Fibroblast of mammary gland (primary cell): ENCODE results near the gene KCNJ6.

Source experiments
- DNase-seq: peaks from one replicate; pipeline ENCODE4 v3.0.0-alpha.2; 2010; ENCODE audit warnings: low read depth
- H3K4me3 ChIP-seq: 2 replicates; pipeline ENCODE4 v1.5.1; 2011; ENCODE audit warnings: low read depth, mild to moderate bottlenecking, low read length, moderate library complexity; ENCODE audit not compliant: control insufficient read depth
- CTCF ChIP-seq: conservative IDR thresholded peaks from 2 replicates; pipeline ENCODE4 v1.5.1; 2011; ENCODE audit warnings: low read depth, low read length, inconsistent platforms; ENCODE audit not compliant: control insufficient read depth, insufficient read depth

Gene KCNJ6

DNA sequence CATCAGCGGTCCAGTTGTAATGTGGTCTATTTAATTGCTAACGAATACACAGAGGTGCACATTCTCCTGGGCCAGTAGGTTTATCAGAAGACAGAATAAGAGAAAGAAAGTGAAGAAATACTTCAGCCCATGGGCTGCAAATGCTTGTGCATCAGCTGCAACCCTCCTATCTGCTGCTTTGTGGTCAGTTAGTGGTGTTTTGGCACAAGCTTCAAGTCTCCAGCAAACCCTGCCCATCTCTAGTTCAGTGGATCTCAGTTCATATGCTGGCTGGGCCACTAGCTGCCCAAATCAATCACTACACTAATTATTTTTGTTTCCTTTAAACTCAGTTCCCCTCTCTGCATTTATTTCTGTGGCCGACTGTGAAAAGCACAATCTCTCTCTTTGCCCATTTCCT is 124.2 kb downstream of the KCNJ6 start:
- no peak for TF ChIP-seq CTCF
- no peak overlapping the region for H3K4me3 ChIP-seq
- no peak for DNase-seq

DNA sequence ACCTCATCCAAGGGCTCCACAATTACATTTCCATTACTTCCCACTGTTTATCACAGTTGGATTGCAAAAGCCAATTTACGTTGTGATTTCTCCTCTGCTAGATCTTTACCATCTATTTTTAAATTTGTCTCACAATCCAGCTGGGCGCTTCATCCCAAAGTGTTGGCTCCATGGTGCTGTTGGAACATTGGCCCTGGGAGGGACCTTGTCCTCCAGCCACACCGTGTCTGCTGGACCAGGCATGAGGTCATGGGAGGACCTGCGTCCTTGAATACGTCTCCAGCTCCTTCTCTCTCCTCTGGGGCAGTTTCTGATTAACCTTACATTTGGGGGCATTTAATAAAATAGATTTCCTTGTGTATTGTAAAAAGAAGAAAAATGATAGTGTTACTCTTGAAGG is 125.4 kb downstream of the KCNJ6 start:
- no peak for TF ChIP-seq CTCF
- no peak for DNase-seq
- no peak overlapping the region for H3K4me3 ChIP-seq

DNA sequence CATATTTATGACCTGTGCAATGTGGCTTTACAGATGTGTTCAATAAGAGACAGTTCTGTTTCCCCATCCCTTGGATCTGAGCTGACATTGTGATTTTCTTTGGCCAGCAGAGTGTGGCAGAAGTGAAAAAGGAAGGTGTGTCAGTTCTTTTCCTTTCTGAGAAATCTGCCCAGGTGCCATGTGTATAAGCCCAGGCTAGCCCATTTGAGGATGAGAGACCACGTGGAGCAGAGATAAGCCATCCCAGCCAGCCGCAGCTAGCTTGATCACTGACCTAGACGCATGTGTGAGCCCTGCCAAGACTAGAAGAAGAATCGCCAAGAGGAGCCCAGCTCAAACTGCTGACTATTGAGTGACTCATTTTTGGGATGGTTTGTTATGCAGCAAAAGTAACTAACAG is 127.8 kb downstream of the KCNJ6 start:
- no peak for DNase-seq
- TF ChIP-seq CTCF = no peak
- H3K4me3 ChIP-seq = no peak overlapping the region

DNA sequence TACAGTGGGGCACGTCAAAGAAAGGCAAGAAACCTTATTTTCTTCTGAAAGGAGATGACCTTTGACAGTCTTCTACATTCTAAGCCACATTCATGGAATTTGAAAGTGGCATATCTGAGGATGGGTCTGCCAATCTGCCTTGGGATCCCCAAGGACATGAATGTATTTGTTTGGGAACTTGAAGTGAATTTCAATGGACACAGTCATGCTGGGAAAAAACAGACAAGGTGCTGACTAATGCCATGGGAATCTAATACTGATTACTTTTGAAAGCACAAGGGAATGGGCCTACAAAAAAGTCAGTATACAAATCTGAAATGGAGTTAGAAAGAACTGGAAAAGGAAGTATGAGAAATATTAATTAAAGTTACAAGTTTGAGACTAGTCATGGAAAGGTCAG is 128.8 kb downstream of the KCNJ6 start:
- TF ChIP-seq CTCF = no peak

GRCh38 chr21:37784591-37785318 is 131.5 kb downstream of the KCNJ6 start:
- H3K4me3 ChIP-seq = no peak overlapping the region
- no peak for TF ChIP-seq CTCF
- no peak for DNase-seq

More for the DNA sequence above, 128.8 kb downstream of the KCNJ6 start:
- no peak overlapping the region for H3K4me3 ChIP-seq
- DNase-seq = peak; percentile 80

- no peak overlapping the region for H3K4me3 ChIP-seq
- DNase-seq = peak; percentile 52
- no peak for TF ChIP-seq CTCF
These were observed 133.2 kb downstream of the KCNJ6 start for GRCh38 chr21:37783016-37783415.
